Heart left ventricle (tissue), 13 donors: Measurements from ENCODE around the gene IGDCC3.

ENCODE experiments used
- POLR2A ChIP-seq, 2 donors: fragments of 450-650 bp; IDR thresholded peaks; one replicate each; pipeline ENCODE4 v1.6.1; 2017; ENCODE audit warnings: antibody characterized with exemption in 2 of 2, mild to moderate bottlenecking in 2 of 2, moderate library complexity in 2 of 2
- TF ChIP-seq, protein P1 (sequence below), 12 donors: fragments of 200-600 bp; sonication (generic) in 4 of 12; IDR thresholded peaks; one replicate each; pipeline versions ENCODE4 v1.5.0 to v1.8.0; 2018 to 2022; ENCODE audit warnings: antibody characterized with exemption in 12 of 12, mild to moderate bottlenecking in 5 of 12
- donor health status: ischemic (EF 13 %, LVEDD 7.1; RV severe dilation, severe dysfunction).
- donor health status: DM: no; HTN: yes; CAD: no.
- donor health status: DM: no; HTN: no; CAD: no.
- donor health status: ischemic (EF 25% LVEDD 6.9; RV normal size, moderate dysfunction).
- donor health status: ischemic (EF 25% LVEDD 5.7; RV mildly dilated, moderate dysfunction).
- donor health status: ischemic (EF 35%, LVEDD 5.7; RV mildly dilated, moderate dysfunction).
- donor health status: nonischemic (EF 11% LVEDD 7.7; RV severe dilation, severe dysfunction).
- donor health status: DM: yes; HTN: yes; CAD: no.
- donor health status: PGD.
- donor health status: ischemic (EF 29% LVEDD 5.4; RV normal size, mild dysfunction).
- donor health status: nonischemic (EF 23%, LVEDD 6.1; RV moderate dilation, normal function).

DNA sequence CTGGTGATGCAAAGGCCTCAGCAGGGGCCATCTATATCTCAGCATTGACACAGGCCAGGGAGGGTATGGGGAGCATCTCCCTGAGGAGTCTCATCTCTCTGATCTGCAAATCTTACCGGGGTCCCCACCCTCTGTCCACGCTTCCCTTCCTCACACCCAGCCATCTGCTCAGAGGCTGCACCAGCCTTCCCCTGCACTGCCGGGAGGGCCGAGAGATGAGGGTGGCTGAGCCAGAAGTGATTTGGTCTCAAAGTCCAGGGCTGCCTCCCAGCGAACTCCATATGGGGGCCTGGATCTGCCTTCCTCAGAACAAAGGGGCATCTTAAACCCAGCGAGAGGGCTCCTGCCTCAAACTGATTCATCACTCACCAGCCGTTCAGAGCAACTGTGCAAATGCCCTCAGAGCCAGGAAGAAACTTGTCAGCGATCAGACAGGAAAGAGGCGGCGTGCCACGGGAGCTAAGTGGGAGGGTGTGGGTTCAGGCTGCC lies 4.6 kb downstream of the IGDCC3 start:
- TF ChIP-seq, protein P1, sequence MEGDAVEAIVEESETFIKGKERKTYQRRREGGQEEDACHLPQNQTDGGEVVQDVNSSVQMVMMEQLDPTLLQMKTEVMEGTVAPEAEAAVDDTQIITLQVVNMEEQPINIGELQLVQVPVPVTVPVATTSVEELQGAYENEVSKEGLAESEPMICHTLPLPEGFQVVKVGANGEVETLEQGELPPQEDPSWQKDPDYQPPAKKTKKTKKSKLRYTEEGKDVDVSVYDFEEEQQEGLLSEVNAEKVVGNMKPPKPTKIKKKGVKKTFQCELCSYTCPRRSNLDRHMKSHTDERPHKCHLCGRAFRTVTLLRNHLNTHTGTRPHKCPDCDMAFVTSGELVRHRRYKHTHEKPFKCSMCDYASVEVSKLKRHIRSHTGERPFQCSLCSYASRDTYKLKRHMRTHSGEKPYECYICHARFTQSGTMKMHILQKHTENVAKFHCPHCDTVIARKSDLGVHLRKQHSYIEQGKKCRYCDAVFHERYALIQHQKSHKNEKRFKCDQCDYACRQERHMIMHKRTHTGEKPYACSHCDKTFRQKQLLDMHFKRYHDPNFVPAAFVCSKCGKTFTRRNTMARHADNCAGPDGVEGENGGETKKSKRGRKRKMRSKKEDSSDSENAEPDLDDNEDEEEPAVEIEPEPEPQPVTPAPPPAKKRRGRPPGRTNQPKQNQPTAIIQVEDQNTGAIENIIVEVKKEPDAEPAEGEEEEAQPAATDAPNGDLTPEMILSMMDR (IDR thresholded peaks at IDR 0.05), result no peak
- no peak for TF ChIP-seq POLR2A (IDR thresholded peaks at IDR 0.05)
